GM10847 (cell line): Measurements from ENCODE around the gene PSMB3.
A peak's percentile ranks its signal among the peaks of the same experiment; 100 is the strongest.

ENCODE experiments used
- POLR2A ChIP-seq: IDR thresholded peaks from 2 replicates; pipeline ENCODE4 v1.6.1; 2011; ENCODE audit not compliant: insufficient read length; ENCODE audit errors: extremely low read depth

The PSMB3 gene

DNA sequence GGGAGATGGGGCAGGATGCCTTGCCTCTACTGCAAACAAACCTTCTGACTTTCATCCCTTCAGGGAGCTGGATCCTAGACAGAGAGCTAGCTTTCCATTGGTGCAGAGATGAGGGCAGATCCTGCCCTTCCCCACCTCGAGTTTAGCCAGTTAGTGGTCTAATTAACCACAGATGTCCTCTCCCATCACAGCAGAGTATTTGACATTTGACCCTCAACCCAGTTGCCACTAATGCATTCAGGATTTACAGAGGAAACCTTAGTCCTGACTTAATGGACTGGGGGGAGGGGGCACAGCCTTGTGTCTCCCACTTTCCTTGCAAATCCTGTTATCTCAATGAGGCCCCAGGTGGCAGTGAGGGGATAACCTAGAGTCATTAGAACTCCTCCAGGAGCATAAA lies 36.6 kb downstream of the PSMB3 start:
- TF ChIP-seq POLR2A: no peak

DNA sequence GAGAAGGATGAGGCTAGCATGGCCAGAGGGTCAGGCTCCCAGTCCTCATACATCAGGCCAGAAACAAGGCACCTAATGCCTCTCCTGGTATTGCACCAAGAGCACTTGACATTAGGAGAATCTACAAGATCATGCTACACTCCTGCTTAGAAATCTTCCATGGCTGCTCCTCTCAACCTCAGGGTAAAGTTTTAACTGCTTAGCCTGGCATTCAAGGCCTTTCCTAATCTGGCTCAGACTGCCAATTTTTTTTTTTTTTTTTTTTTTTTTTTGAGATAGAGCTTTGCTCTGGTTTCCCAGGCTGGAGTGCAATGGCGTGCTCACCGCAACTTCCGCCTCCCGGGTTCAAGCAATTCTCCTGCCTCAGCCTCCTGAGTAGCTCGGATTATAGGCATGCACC lies 38.6 kb downstream of the PSMB3 start:
- TF ChIP-seq POLR2A: no peak

DNA sequence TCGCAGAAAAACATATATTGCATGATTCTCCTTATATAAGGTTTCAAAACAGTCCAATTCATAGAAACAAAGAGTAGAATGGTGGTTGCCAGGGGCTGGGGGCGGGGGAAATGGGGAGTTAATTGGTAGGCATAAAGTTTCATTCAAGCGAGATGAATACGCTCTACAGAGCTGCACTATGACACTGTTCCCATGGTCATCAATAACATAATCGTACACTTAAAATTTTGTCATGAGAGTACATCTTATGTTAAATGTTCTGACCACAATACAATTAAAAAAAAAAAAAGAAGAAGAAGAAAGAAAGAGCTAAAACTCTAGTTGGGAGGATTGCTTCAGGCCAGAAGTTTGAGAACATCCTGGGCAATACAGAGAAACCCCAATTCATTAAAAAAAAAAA lies 41.7 kb downstream of the PSMB3 start:
- TF ChIP-seq POLR2A: no peak

DNA sequence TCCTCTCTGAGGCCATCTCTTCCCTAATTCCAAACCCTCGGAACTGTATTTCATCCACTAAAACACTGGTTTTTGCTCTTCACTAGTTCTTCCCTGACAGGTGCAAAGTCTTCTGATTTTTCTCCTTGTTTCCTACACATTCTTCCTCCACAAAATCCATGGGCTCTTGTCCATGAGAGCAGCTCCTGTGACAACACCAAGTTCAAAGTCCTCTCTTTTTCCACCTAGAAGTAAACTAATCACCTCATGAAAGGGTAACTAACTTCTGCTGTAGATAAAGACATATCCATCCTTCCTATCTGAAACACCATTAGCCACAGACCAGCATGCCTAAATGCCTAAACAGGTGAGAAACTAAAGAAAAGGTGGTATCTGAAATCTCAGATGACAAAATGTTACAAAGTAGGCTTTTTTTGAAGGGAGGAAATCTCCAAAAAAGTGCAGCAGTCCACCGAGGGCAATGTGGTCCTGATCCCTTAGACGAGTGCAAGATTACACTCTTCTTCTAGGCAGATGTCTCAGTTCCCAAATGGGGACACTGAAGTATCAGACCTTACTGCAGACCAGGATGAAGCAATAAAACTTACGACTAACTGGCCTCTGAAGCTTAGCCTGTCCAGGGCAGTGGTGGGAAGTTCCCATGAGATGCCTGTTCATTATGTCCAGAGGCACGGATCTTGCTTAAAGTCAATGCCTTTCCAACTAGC lies 44.1 kb downstream of the PSMB3 start:
- TF ChIP-seq POLR2A: no peak

DNA sequence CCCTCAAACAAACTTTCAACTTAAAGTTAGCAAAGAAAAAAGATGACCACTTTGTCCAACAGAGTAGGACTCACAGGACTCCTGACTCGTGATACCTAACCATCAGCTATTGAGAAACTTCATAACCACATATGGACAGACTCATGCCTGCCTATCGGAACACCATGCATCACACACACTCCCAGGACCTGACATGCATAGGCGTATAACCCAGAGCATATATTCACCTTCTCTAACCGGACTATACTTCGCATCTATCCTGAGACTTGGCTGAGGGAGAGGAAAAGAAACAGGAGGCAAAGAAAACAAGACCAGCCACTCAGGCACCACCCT lies 44.6 kb downstream of the PSMB3 start:
- no peak for TF ChIP-seq POLR2A

DNA sequence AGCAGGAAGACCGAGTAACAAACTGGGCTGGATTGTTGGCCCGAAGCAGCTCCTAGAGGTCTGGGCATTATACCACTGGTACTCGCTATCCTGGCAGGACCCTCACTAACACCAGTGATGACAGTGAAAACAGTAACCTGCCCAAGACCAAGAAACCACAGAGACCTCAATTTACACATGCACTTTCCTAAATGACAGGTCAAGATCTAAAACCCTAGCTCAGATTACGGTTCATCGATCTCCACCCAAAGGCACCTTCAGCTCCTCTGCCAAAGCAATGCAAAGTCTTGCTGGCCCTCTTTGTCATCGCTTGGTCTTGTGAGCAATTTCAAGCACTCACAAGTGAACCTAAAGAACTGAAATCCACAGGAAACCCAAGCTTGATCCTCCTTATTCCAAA lies 45.3 kb downstream of the PSMB3 start:
- no peak for TF ChIP-seq POLR2A

DNA sequence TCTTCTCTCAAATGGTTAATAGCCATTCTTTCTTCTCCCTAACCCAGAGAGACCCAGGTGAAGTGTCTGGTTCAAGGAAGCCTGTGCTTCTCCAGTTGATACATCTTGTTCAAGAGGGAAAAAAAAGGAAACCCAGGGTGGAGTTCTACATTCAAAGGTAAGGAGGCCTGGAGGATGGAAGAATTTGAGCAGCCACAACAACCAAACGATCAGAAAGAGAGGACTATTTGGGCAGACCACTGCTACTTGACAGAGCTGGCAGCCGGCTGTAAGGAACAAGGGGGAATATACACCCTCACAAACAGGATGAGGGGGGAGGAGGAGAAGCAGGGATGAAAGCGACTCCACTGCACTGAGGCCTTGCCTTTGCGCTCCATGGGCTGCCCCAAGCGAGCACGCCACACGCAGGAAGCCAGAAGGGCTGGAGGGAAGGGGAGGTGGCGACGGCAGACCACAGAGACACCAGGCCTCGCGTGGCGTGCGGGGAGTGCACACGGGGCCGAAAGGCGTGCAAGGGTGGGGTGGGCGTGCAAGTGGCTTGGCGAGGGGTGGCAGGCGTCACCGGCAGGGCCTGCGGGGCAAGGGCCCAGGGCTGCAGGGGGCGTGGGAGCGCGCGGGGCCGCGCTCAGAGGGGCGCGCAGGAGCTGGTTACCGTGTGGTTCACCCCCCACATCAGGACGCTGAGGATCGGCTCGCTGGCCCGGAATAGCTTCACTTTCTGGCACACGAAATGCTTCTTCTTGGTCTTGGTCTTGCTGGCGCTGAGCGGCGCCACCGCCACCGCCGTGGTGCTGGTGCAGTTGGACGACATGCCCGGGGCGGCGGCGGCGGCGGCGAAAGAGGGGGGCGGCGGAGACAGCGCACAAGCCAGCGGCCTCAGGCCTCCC lies 46.3 kb downstream of the PSMB3 start:
- no peak for TF ChIP-seq POLR2A

DNA sequence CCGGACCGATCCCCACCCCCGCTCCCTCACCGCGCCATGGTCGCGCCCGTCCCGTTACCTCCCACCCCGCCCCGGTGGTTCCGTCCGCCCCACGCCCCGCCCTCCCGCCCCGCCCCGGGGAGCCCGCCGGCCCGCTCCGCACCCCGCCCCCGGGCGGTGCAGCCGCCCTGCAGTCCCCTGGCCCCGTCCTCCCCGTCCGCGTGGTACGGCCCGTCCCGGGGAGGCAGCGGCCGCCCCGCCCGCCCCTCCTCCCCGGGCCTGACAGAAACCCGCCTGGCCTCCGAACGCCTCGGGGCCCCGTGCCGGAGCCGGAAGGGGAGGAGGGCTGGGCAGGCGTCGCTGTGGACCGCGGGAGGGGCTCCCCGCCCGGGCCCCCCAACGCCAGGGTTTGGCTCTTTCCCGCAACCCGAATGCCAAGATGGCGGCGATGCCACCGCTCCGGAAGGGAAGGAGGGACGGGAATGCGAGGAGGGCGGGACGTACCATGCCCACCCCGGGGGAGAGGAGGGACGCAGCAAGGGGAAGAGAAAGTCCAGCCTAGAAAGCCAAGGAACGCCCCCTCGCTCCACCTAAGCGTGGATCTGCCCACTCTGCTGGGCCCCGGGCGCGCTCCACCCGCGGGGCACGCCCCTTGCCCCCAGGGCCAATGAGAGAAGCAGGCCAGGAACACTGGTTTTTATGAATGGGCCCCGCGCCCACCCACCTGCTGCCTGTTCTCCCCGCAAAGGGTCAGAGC lies 47.1 kb downstream of the PSMB3 start, which contains the start of gene PIP4K2B:
TSS of gene PIP4K2B (minus strand) at position 56 of the 736 bp plus-strand sequence. CDS start 132 bp downstream, outside the sequence.
- peak; percentile 57 for TF ChIP-seq POLR2A

DNA sequence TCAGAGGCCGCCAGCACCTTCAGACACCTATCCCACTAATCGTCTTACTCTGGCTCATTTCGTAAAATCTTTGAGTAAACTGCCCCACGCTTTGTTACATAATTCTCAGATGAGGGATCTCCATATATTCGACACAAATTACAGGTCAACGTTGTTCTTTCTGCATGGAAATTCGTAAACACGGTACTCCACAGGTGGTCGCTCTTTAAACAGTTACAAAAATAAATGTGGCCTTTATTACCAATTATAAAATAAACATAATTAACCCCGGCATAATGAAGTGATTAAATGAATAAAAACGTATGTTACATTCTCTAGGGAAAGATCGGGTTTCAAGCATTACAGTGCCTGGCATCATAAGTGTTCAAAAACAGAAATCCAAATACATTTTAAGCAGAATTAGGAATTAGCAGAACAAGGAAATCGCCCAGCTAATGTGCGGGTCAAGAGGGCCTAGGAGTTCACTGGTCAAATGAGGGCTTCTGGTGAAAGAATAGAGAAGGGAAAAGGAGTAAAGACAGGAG lies 47.8 kb downstream of the PSMB3 start:
- TF ChIP-seq POLR2A: no peak

DNA sequence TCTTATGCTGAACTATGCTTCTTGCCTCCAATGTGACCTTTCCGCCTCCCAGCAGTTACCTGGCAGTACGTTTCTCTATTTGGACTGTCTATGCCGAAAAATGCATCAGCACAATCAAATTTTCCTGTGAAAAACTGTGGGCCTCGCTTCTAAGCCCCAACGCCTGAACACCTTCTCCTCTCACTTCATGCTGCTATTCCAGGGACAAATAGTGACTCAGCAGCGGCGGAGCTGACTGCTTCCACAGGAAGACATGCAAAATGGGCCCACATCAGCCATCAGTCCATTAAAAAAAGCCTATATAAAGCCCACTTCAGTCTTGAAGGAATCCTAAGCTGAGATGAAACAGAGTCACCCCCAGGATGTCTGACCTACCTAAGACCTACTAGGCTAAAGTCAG lies 57.3 kb downstream of the PSMB3 start:
- TF ChIP-seq POLR2A: no peak
